ENCODE results near the gene ADAM19.
A peak's percentile ranks its signal among the peaks of the same experiment; 100 is the strongest.
"Not testable (repeated sequence)": the region's sequence is repeated elsewhere in the genome, so short reads cannot be mapped to it uniquely, and the experiment has no call there.

Gene ADAM19

DNA sequence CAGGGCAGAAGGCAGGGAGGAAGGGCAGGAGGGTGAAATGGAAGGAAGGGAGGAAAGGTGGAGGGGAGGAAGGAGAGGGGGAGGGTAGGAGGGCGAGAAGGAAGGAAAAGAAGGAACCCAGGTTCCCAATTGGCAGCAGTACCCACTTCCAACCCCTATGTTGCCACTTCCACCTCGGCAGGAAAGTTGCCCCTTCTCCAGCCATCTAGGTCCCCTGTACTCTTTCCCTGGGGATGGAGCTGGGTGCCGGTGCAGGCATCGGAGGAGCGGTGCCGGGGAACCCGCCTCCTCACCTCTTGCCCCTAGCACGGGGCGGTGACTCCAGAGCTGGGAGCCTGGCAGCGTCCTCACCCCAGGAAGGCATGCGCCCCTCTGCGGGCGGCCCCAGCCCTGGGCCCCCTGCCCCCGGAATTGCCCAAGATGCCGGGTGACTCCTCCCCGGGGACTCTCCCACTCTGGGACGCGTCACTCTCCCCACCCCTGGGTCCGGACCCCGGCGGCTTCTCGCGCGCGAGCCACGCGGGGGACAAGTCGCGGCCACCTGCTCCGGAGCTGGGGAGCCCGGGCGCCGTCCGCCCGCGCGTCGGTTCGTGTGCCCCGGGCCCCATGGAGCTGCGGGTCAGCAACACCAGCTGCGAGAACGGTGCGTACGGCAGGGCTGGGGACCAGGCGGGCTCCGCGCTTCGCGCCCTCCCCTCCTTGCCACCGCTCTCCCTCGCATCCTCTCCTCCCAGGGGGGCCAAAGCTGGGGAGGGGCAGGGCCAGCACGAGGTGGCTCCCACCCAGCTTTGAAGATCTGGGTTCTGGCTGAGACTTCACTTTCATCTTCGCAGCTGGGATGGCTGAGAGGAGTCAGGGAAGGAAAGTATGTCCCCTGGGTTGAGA lies 115.6 kb downstream of the ADAM19 start, which contains the start of gene NIPAL4:
Gene NIPAL4, plus strand, starts transcription at position 499 of the 885 bp plus-strand sequence. Its CDS starts 108 bp downstream, at position 607.
- peak; percentile 59 to 78 (median 68) for DNase-seq

DNA sequence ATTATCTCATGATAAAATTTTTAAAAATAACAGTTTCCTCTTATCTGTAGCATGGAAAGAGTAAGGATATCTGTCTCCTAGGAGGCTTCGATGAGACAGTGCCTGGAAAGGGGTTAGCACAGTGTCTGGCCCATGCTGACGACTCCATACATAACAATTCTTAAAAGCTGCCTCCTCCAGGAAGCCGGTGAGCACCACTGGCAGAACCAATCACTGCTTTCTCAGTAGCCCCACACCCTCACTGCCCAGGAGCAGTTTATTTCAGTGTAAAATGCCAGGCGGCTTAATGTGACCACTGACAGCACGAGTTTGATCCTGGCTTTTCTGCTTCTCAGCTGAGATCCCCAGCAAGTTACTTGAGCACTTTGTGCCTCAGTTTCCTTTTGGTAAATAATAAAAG lies 116.7 kb downstream of the ADAM19 start:
- no peak for DNase-seq

DNA sequence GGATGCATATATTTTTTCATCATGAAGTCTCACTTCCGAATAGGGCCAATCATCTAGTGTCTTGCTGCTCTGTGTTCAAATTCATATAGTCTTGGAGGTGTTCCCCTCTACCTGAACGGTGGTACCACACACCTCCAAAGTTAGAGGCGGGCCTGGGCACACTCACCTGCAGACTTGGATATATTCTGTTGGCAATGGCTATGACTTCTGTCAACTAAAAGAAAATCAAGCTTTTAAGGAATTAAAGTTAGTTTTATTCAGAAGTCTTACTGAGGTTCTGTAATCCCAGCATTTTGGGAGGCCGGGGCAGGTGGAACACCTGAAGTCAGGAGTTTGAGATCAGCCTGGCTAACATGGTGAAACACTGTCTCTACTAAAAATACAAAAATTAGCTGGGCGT lies 118.2 kb downstream of the ADAM19 start:
- no peak for DNase-seq

DNA sequence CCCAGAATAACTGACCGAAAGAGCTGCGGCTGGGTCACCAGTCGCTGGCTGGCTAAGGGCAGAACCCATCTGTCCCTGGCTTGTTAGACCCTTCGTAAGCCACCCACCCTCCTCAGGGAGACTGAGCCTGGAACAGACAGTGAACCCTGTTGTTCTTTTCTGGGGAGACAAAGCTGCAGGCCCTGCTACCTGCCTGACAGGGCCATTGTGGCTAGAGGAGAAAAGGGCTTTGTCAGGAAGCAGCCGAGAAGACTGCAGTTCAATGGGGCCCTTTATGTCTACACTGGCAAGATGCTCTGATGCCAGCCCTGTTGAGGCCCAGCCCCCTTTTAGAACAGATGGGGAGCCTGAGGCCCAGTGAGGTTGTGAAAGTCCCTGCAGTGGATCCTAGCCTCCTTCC lies 119.3 kb downstream of the ADAM19 start:
- DNase-seq, result no peak

DNA sequence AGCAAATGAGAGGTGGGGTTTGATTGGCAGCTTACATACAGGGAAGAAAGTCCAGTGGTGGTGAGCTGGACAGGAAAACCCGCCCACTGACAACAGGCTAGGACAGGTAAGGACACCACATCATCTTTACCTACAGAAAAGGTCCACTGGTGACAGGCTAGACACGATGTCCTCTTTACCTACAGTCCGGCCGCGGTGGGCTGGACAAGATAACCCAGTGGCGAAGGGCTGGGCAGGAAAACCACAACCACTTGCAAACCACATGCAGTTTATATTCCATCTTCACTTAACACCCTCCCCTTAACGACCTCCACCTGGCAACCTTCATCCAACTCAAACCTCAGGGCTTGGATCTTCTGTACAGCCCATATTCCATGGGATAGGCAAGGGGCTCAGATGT lies 120.5 kb downstream of the ADAM19 start:
- no peak for DNase-seq

DNA sequence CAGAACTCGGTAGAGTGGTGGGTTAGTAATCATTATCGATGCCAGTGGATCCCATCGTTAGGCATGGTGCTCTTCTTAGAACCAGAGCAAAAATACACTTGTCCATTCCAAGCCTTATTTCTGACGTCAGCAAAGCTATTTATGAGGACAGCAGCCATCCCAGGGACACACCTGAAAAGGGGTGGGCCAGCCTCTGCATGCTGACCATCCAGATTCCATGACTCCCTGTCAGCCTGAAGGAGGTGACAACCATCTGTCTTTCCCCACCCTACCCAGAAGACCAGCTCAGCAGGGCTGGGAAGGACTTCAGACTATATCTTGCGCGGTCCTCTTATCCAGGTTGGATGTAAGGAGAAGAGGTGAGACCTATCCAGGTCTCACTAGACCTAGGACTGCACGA lies 121.3 kb downstream of the ADAM19 start:
- no peak for DNase-seq

DNA sequence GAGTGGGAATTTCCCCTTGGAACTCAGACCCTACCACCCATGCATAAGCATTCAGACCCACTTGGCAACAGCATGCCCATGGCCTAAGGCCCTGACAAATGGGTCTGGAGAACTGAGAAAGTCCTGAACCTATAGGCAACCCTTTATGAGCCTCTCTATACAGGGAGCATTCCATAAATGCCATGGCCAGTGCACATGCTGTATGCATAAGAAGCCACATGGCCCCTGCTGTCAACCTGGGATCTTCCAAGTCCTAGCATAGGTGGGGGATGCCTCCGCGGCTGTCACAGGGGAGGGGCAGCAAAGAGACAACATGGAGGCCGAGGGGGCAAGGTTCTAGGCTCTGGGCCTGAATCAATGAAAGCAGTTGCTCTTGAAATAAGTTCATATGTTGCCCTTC lies 123.8 kb downstream of the ADAM19 start:
- DNase-seq, result no peak

DNA sequence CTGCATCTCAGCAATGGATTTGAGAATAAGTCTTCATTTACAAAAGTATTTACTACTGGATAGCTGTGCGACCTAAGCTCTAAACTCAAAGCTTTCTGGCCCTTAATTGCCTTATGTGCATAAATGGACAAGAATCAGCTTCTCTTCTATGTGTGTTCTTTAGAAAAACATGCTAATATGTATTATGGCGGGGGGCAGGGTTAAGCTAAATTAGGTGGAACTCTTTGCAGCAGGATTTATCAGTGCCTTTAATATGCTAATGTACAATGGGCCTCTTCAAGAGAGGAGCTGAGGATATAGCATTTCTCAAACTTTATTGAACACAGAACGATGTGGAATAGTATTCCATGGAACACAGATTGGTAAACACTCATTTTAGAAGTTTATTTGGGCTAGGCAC lies 125.6 kb downstream of the ADAM19 start:
- DNase-seq, result no peak

DNA sequence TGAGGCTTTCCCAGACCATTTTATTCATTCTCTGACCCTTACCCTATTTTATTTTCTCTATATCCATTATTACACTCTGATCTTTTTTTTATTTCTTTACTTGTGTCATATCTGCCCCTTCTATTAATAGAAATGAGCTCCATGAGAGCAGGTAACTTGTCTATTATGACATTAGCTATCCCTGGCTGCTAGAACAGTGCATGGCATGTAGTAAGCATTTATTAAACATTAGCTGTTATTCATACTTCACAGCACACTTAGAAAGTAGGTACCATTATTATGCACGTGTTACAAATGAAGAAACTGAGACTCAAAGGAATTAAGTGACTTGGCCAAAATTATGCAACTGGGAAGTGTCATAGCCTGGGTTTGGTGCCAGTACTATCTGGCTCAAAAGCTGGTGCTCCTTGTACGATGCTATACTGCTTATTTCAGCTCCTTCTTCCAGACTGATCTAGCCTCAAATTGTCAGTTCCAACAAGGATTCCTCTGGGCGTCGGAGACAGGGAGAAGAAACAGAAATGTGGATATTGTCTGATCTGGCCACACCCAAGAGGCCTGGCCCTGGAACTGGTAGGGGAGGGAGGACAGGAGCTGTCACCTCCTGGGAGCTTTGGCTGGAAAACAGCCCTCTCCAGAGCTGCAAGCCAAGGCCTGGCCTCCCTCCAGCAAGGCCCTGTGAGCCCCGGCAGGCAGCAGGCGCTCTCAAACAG lies 126.4 kb downstream of the ADAM19 start:
- DNase-seq, result no peak

DNA sequence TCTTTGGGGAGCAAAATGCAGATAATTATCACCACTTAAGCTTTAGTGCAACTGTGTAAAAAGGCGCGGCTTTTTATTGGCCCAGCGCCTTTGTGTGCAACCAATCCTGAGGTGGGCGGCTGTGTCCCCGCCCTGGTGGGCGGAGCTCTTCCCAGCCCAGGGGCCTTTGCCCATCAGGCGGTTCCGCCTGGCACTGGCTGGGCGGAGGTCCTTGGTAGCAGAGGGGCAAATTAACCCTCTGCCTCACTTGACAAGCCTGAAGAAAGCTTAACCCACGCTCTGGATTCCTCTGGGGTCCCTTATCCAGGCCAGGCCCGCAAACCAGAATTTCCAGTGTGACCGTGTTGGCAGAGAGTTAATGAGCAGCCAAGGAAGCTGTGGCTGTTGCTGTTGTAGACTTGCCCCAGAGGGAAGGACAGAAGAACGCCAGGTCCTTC lies 128.4 kb downstream of the ADAM19 start:
- no peak for DNase-seq

DNA sequence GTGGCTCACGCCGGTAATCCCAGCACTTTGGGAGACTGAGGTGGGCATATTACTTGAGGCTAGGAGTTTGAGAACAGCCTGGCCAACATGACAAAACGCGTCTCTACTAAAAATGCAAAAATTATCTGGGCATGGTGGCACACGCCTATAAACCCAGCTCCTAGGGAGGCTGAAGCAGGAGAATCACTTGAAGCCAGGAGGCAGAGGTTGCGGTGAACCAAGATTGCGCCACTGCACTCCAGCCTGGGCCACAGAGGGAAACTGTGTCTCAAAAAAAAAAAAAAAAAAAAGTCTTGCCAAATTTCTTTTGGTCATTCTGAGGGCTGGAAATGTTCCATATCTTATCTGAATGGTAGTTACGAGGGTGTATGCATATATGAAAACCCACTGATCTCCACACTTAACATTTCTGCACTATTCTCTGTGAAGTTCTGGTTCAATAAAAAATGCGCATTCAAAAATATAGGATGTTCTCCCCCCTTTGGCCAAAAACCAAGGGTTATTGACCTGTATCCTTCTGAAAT lies 129.1 kb downstream of the ADAM19 start:
- DNase-seq, result no peak

DNA sequence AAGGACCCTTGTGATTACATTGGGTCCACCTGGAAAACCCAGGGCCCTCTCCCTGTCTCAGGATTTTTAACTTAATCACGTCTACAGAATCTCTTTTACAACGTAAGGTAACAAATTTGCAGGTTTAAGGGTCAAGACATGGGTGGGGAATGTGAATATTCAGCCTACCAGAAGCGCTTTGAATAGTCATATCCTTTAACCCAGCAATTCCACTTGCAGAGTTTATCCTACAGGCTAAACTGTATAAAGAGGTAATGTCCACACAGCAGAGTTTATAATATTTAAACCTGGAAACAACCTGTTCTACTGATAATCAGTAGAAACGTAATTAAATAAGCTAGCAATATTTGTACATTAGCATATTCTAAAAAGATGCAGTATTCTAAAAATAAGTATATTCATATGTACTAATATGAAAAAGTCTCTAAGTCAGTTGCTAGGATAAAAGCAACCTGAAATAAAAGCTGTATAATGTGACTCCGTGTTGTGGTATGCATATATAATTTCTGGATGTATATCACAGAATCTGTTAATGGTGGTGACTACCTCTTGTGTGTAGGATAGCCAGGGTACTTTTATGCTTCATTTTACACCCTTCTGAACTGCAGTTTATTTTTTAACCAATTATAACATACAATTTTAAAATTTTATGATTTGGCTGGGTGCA lies 129.7 kb downstream of the ADAM19 start:
- DNase-seq, result no peak

DNA sequence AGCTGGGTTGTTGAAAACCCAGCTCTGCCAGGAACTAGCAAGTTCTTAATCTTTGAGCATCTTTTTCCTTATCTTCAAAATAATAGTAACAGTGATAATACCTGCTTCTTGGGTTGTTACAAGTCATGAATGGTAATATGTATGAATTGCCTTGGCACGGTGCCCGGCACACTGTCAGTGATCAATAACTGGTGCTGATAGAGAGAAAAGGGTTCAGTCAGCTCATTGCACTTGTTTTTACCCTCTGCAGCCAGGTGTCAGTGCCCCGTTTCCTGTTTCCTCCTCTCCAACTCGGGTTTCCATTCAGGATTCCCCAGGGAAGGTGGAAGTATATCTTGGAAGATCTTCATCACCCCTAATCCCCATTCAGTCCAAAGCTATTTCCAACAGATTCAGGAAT lies 131.4 kb downstream of the ADAM19 start:
- DNase-seq, result no peak

DNA sequence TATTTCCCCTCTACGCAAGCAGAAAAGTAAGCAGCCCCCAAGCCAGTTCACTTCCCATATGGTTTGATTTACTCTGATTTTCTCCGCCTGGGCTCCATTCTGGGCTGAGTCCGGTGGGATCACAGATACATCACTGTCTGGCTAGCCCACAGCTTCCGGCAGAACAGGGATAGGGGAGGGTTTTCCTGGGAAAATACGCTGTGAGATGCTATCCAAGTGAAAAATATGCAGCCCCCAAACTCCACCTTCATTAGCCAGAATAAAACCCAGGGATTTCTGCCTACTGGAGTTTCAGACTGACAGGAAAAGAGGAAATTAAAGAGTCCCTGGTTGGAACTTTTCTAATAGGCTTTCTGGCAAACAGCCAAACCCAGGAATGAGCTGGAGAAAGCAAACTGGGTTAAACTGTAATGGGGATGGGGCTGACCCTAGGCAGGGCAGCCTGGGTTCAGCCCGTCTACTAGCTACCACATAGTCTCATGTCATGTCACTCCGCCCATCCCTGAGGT lies 132.5 kb downstream of the ADAM19 start:
- no peak for DNase-seq

DNA sequence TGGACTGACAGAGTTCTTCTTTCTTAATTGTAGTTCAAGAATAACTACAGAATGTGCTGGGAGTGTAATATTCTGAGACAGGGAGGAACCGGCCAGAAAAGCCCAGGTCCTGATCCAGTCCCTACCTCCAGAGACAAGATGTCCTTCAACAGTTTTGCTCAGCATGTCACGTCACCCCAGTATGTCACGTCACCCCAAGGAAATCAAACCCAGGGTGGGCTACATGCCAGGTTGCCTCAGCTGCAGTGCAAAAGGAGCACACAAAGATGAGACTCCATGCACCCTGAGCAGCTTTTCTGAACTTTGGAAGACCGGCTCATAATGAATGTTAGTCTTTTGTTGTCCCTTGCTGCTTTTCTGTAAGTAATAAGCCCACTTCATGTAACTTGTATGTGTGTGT lies 141.5 kb downstream of the ADAM19 start:
- DNase-seq, result no peak

DNA sequence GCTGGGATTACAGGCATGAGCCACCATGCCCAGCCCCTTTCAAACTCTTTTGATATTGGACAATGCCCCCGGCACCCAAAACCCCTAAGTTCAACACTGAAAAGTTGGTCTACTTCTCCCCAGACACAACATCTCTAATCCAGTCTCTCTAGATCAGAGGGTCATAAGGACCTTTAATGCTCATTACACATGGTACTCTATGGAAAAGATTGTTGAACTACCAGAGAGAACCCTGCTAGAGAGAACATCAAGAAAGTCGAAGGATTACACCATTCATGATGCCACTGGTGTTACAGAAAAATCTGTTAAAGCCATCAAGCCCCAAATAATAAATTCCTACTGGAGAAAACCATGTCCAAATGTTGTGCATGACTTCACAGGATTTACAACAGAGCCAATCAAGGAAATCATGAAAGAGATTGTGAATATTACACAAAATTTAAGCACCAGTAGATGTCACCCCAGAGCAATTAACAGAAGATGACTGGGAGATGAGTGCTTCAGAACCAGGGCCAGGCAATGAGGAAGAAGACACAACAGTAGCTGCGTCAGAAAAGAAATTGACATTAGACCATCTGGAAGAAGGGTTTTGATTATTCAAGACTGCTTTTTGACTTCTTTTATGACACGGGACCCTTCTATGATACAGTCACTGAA lies 143.9 kb downstream of the ADAM19 start:
- peak; percentile 79 to 87 (median 83) for DNase-seq

DNA sequence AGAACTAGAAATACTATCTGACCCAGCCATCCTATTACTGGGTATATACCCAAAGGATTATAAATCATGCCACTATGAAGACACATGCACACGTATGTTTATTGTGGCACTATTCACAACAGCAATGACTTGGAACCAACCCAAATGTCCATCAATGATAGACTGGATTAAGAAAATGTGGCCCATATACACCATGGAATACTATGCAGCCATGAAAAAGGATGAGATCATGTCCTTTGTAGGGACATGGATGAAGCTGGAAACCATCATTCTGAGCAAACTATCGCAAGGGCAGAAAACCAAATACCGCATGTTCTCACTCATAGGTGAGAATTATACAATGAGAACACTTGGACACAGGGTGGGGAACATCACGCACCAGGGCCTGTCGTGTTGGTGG lies 145.7 kb downstream of the ADAM19 start:
- DNase-seq, result not testable (repeated sequence)
